Measurements from ENCODE around the gene CLEC17A.
"Not testable (repeated sequence)": the region's sequence is repeated elsewhere in the genome, so short reads cannot be mapped to it uniquely, and the experiment has no call there.

The CLEC17A gene

DNA sequence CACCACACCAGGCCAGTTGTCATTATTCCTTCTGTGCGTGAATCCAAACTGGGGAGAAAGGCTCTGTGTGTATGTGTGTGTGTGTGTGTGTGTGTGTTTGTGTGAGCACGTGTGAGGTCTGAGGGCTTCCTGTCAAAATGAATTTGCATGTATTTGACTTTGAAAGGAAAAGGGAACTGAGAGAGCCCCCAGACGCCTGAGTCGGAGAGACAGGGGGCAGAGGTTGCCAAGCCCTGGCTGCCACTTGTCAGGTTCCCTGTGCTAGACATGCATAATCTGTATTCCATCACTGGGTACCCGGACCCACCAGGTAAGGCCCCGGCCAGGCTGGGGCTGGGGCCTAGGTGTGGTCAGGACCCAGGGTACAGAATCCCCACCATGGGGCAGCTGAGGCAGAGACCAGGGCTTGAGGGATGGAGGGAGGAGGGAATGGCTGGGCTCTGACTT is at the start of gene CLEC17A:
Gene CLEC17A (plus strand): TSS at position 191 of the 447 bp plus-strand sequence. CDS start 77 bp downstream, at position 268.
- DNase-seq (ENCODE audit: insufficient read length, low spot score) (no peak), FAIRE-seq (peak; percentile 88)

DNA sequence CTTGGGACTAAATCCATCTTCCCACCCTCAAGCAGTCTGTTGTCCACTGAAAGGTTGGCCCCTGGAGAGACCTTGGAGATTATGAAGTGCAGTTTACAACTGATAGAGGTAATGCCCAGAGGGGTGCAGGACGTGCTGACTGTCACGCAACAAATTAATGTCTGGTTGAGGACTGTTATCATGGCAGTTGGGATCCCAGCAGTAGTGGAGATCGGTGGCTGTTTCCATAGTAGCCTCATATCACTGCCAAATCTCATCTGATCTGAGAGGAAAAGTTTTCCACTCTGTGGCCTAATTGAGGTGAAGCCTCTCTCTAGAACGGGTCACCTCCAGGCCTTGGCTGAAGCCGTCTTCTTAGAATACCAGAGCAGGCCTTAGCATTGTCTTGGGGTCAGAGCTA is 49.4 kb upstream of the CLEC17A start:
- no peak for DNase-seq (ENCODE audit: insufficient read length, low spot score)
- no peak for FAIRE-seq

GRCh38 chr19:14536926-14537692 is 45.8 kb upstream of the CLEC17A start:
- no peak for FAIRE-seq
- DNase-seq (ENCODE audit: insufficient read length, low spot score) = no peak

GRCh38 chr19:14540741-14541525 is 42.0 kb upstream of the CLEC17A start:
- DNase-seq (ENCODE audit: insufficient read length, low spot score) (no peak), FAIRE-seq (no peak)

DNA sequence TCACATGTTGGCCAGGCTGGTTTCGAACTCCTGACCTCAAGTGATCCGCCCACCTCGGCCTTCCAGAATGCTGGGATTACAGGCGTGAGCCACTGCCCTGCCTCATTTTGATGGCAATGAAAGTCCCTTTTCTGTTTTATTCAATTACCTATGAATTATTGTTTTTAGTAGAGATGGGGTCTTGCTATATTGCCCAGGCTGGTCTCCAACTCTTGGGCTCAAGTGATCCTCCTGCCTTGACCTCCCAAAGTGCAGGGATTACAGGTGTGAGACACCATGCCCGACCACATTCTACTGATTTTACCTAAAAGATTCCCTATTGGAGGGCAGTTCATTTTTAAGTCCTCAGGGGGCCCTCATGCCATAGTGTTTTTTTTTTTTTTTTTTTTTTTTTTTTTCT is 40.9 kb upstream of the CLEC17A start:
- FAIRE-seq; DNase-seq (ENCODE audit: insufficient read length, low spot score): not testable (repeated sequence)

DNA sequence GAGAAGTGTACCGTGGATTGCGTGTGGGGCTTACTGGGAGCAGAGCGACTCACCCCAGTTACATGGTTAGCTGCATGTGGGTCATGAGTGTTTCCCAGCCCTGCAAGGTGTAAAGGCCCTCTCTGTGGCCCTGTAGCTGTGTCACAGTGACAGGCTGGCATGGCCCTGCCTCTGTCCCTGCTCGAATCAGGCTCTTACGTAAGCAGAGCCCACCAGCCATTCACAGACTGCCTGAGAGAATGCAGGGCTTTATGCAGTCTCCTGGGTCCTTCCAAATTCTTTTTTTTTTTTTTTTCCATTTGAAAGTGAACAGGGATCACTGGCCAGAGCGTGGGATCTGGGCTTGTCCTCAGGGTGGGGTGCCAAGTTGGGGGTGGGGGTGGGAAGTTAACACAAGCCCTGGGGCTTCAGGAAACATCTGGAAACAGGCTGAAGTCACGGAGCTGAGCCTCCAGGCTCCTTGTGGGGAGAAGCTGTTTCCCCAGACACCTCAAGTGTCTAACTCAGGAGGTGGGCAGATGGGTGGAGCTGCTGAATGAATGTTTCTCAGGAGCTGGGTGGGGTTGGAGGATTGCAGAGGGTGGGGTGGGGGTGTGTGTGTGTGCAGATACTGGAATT is 40.1 kb upstream of the CLEC17A start:
- FAIRE-seq (no peak), DNase-seq (ENCODE audit: insufficient read length, low spot score) (no peak)

DNA sequence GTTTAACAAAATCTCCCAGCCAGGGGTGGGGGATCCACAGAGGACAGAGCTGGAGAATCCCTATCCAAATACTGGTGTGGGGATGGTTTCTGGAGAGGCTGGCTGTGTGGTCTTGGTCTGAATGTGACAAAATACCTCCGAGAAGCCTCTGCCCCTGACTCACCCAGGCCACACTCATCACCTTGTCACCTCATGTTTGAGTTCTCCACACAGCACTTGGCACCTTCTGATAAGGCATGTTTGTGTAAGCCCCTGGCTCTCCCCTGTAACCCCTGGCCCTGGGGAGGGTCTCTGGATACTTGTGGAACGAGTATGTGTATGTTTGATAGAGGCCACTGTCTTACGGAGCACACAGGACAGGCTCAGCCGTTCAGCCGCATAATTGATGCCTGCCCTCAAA is 38.8 kb upstream of the CLEC17A start:
- DNase-seq (ENCODE audit: insufficient read length, low spot score) = no peak
- FAIRE-seq = no peak

GRCh38 chr19:14544977-14545715 is 37.7 kb upstream of the CLEC17A start:
- no peak for FAIRE-seq
- no peak for DNase-seq (ENCODE audit: insufficient read length, low spot score)

GRCh38 chr19:14545716-14546082 is 37.2 kb upstream of the CLEC17A start:
- FAIRE-seq = no peak
- no peak for DNase-seq (ENCODE audit: insufficient read length, low spot score)

DNA sequence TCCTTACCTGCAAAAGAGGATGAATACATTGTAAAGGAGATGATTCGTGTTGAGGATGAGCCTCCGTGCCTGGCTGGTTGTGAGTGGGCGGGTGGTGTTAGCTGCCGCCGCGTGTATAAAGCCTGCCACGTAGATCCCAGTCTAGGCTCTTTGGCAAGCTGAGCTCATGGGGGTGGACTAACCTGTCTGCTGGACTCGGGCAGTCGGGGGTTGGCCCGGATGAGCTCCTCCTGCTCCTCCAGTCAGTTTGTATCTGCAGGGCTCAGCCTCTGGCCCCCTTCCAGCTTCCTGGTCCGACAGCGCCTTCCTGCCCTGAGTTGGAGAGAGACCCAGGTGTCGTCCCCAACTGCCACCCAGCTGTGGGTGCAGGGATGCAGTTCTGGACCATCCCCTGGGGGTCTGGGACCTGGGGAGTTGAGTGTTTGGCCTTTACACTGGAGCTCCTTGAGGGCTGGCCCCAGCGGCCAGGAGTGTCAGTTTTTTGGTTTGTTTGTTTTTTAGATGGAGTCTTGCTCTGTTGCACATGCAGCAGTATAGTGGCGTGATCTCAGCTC is 32.6 kb upstream of the CLEC17A start:
- FAIRE-seq (no peak), DNase-seq (ENCODE audit: insufficient read length, low spot score) (no peak)

GRCh38 chr19:14551134-14552005 is 31.5 kb upstream of the CLEC17A start:
- DNase-seq (ENCODE audit: insufficient read length, low spot score); FAIRE-seq: not testable (repeated sequence)

GRCh38 chr19:14552006-14552360 is 30.9 kb upstream of the CLEC17A start:
- DNase-seq (ENCODE audit: insufficient read length, low spot score); FAIRE-seq: not testable (repeated sequence)

- DNase-seq (ENCODE audit: insufficient read length, low spot score) = no peak
Observed at GRCh38 chr19:14553042-14553938, 29.6 kb upstream of the CLEC17A start.

GRCh38 chr19:14553939-14554243 is 29.0 kb upstream of the CLEC17A start:
- DNase-seq (ENCODE audit: insufficient read length, low spot score) = no peak
- no peak for FAIRE-seq

More at GRCh38 chr19:14553042-14553938, 29.6 kb upstream of the CLEC17A start:
- no peak for FAIRE-seq

- DNase-seq (ENCODE audit: insufficient read length, low spot score) = no peak
- no peak for FAIRE-seq
Observed at GRCh38 chr19:14554382-14554812, 28.5 kb upstream of the CLEC17A start.

DNA sequence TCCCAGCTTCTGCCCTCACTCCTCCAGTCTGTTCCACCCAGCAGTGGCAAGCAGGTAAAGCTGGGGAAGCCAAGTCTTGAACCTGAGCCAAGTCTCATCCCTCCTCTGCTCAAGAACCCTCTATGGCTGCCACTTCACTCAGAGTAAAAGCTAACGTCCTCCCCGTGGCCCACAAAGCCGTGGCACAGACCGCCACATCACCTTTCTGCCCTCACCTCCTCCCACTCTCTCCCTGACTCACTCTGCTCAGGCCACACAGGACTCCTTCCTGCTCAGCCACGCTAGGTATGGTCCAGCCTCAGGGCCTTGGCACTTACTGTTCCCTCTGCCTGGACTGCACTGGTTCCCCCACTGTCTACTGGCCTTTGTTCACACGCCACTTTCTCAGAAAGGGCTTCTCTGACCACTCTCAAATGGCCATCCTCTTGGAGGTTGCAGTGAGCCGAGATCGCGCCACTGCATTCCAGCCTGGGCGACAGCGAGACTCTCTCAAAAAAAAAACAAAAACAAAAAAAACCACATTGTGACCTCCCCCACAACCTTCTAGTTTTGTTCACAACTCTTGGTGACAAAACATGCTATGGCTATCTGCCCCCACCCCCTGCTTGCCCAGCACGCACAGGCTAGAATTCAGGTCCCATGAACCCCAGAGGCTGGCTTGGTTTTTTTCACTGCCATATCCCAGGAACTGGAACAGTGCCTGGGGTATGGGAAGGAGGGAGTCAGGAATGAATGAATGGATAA is 26.8 kb upstream of the CLEC17A start:
- no peak for DNase-seq (ENCODE audit: insufficient read length, low spot score)
- no peak for FAIRE-seq

- FAIRE-seq = peak; percentile 82
- peak; percentile 96 for DNase-seq (ENCODE audit: insufficient read length, low spot score)
Observed at GRCh38 chr19:14556662-14557188, 26.2 kb upstream of the CLEC17A start.
